HepG2 (cell line): ENCODE measurements around the gene DNAJC5. TPM values are rescaled to one million over a fixed set of nuclear protein-coding genes. Genes with fewer than 3 reads are reported as not detected.

Source experiments
- CEBPB ChIP-seq: IDR thresholded peaks from 2 replicates; pipeline ENCODE4 v1.6.1; 2011; ENCODE audit warnings: low read depth, low read length, improper control_type of control experiment, borderline replicate concordance
- HNRNPH1 ChIP-seq: fragments of 200-400 bp; formaldehyde crosslinking; optimal IDR thresholded peaks from 2 replicates; pipeline ENCODE3; 2017; ENCODE audit warnings: mild to moderate bottlenecking, low read depth, low read length
- HNRNPLL ChIP-seq: fragments of 200-400 bp; formaldehyde crosslinking; IDR thresholded peaks from 2 replicates; pipeline ENCODE4 v1.6.1; 2017; ENCODE audit warnings: mild to moderate bottlenecking, low read depth, low read length; ENCODE audit not compliant: poor library complexity, severe bottlenecking
- JDP2 ChIP-seq: sonication (generic); formaldehyde crosslinking; IDR thresholded peaks from 2 replicates; pipeline ENCODE4 v1.8.1; 2022; ENCODE audit warnings: missing genetic modification reagents, borderline replicate concordance
- MAFG ChIP-seq: sonication (generic); formaldehyde crosslinking; IDR thresholded peaks from 2 replicates; pipeline ENCODE4 v1.5.1; 2020; ENCODE audit warnings: mild to moderate bottlenecking, missing genetic modification reagents
- NFKB2 ChIP-seq: sonication (generic); formaldehyde crosslinking; IDR thresholded peaks from 2 replicates; pipeline ENCODE4 v1.4.0; 2020; ENCODE audit warnings: missing genetic modification reagents, borderline replicate concordance
- SKI ChIP-seq: fragments of 450-650 bp; IDR thresholded peaks from one replicate; pipeline ENCODE4 v1.6.1; 2018; ENCODE audit warnings: mild to moderate bottlenecking; ENCODE audit not compliant: partially characterized antibody
- SRSF4 ChIP-seq: fragments of 200-400 bp; formaldehyde crosslinking; IDR thresholded peaks from one replicate; pipeline ENCODE4 v1.6.1; 2018; ENCODE audit warnings: mild to moderate bottlenecking, low read depth, low read length, moderate library complexity; ENCODE audit not compliant: poor library complexity, severe bottlenecking
- ZBTB21 ChIP-seq: sonication (generic); formaldehyde crosslinking; IDR thresholded peaks from 2 replicates; pipeline ENCODE4 v1.4.0; 2020; ENCODE audit warnings: missing genetic modification reagents
- ZBTB8A ChIP-seq: sonication (generic); formaldehyde crosslinking; IDR thresholded peaks from 2 replicates; pipeline ENCODE4 v1.4.0; 2020; ENCODE audit warnings: mild to moderate bottlenecking, low read depth, missing genetic modification reagents, borderline replicate concordance
- ZMYM3 ChIP-seq: sonication (generic); formaldehyde crosslinking; IDR thresholded peaks from 2 replicates; pipeline ENCODE4 v1.5.1; 2020; ENCODE audit warnings: mild to moderate bottlenecking, missing genetic modification reagents
- ZNF251 ChIP-seq: sonication (generic); formaldehyde crosslinking; IDR thresholded peaks from 2 replicates; pipeline ENCODE4 v1.9.0; 2021; ENCODE audit warnings: mild to moderate bottlenecking, missing genetic modification reagents
- ZNF296 ChIP-seq: sonication (generic); formaldehyde crosslinking; conservative IDR thresholded peaks from 2 replicates; pipeline ENCODE4 v1.5.0; 2020; ENCODE audit warnings: mild to moderate bottlenecking, missing genetic modification reagents
- ZNF460 ChIP-seq: sonication (generic); formaldehyde crosslinking; IDR thresholded peaks from 2 replicates; pipeline ENCODE4 v1.5.1; 2020; ENCODE audit warnings: missing genetic modification reagents, mild to moderate bottlenecking, borderline replicate concordance
- ZNF781 ChIP-seq: sonication (generic); formaldehyde crosslinking; IDR thresholded peaks from 2 replicates; pipeline ENCODE4 v1.5.1; 2020; ENCODE audit warnings: borderline replicate concordance, mild to moderate bottlenecking, missing genetic modification reagents; ENCODE audit errors: not compliant biosample characterization
- ZNF792 ChIP-seq: IDR thresholded peaks from 2 replicates; pipeline ENCODE4 v1.6.1; 2016
- polyA plus RNA-seq, 8 experiments: library from polyadenylated mRNA; depleted of rRNA in 3 of 8; stranded (reverse) in 7 of 8; unstranded in 1 of 8; fragments of >200 nt; fragmentation: Illumina TruSeq in 4 of 8; extraction: Trizol in 4 of 8; gene quantifications; 2 replicates each; pipeline versions ENCODE4 v1.2.1 to v1.2.3, GENCODE V29; 2011 to 2016; ENCODE audit warnings: low read depth in 4 of 8, missing spikeins in 1 of 8, mixed read lengths in 1 of 8; ENCODE audit not compliant: insufficient read depth in 1 of 8
- total RNA-seq, 5 experiments: library from RNA; depleted of rRNA; stranded (reverse); fragments of >200 nt; fragmentation: Illumina TruSeq; extraction: Trizol; gene quantifications; 2 replicates each; pipeline ENCODE4 v1.2.3, GENCODE V29; 2016; ENCODE audit warnings: low read depth in 1 of 5
- TF ChIP-seq, protein P1 (sequence below): sonication (generic); formaldehyde crosslinking; IDR thresholded peaks from 2 replicates; pipeline ENCODE4 v1.8.0; 2022; ENCODE audit warnings: missing genetic modification reagents, mild to moderate bottlenecking, moderate library complexity, borderline replicate concordance
- TF ChIP-seq, protein P2 (sequence below): sonication (generic); formaldehyde crosslinking; IDR thresholded peaks from 2 replicates; pipeline ENCODE4 v1.8.1; 2023; ENCODE audit warnings: mild to moderate bottlenecking, missing genetic modification reagents, borderline replicate concordance
- TF ChIP-seq, protein P3 (sequence below): sonication (generic); formaldehyde crosslinking; IDR thresholded peaks from 2 replicates; pipeline ENCODE4 v1.5.0; 2020; ENCODE audit warnings: mild to moderate bottlenecking, missing genetic modification reagents
- TF ChIP-seq, protein P4 (sequence below): IDR thresholded peaks from 2 replicates; pipeline ENCODE4 v1.6.1; 2016; ENCODE audit warnings: low read depth
- TF ChIP-seq, protein P5 (sequence below): sonication (generic); formaldehyde crosslinking; IDR thresholded peaks from 2 replicates; pipeline ENCODE4 v1.8.1; 2022; ENCODE audit warnings: low read depth, mild to moderate bottlenecking, missing genetic modification reagents

Gene DNAJC5
- total and polyA plus RNA-seq, 2 of the 13 experiments (the other 11 are each of a cell fraction or from before 2014, with no cell fraction given): 42.8 to 64.5 TPM

DNA sequence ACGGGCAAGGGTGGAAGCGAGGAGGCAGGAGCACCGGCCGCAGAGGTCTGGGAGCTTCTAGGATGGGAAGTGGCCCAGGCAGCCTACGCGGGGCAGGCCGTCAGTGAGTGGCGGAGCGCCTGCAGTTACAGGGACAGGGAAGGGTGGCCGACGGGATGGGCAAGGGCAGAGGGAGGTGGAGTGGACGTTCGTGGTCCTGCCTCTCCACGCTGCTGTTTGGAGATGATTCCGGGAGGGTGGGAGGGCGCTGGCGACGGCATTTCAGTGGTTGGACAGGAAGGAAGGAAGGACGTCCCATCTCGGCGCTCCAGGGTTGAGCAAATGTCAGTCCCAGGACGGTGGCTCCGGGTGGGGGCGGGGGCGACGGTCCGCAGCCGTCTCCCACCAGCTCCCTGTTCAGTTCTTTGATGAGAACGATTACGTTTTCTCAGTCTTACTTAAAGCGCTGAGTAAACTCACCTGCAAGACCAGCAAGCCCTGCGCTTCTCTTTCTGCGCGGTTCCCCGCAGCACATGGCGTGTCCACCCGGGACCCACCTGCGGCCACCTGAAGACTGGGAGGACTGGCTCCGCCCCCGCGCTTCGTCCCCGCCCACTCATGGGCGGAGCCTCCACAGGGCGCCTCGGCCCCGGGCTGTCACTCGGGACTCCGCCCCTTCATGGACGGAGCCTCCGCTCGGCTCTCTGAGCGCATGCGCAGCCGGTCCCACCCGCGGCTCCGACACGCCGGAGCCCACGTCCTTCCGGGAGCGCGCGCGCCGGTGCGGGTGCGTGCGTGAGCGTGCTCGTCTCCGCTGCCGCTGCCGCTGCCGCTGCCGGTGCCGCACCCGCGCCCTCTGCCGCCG is at the start of gene DNAJC5 (continued):
- TF ChIP-seq CEBPB (no peak), MAFG (no peak), ZBTB8A (no peak), ZNF460 (CRISPR knock-in tag) (peak; percentile 86; the same call in 1 of the 2 replicates), ZNF792 (0 out of 2 replicates have a peak, but pooled peaks have one; percentile 62), SRSF4 (no peak), JDP2 (CRISPR knock-in tag) (no peak), ZBTB21 (CRISPR knock-in tag) (no peak), SKI (peak; percentile 92), ZMYM3 (CRISPR knock-in tag) (no peak; the same call in 1 of the 2 replicates), HNRNPH1 (no peak), NFKB2 (CRISPR knock-in tag) (peak; percentile 90; the same call in 1 of the 2 replicates), ZNF251 (no peak), HNRNPLL (peak; percentile 76), ZNF781 (CRISPR knock-in tag) (peak; percentile 56), ZNF296 (CRISPR knock-in tag) (peak; percentile 89)
- TF ChIP-seq, protein P1, sequence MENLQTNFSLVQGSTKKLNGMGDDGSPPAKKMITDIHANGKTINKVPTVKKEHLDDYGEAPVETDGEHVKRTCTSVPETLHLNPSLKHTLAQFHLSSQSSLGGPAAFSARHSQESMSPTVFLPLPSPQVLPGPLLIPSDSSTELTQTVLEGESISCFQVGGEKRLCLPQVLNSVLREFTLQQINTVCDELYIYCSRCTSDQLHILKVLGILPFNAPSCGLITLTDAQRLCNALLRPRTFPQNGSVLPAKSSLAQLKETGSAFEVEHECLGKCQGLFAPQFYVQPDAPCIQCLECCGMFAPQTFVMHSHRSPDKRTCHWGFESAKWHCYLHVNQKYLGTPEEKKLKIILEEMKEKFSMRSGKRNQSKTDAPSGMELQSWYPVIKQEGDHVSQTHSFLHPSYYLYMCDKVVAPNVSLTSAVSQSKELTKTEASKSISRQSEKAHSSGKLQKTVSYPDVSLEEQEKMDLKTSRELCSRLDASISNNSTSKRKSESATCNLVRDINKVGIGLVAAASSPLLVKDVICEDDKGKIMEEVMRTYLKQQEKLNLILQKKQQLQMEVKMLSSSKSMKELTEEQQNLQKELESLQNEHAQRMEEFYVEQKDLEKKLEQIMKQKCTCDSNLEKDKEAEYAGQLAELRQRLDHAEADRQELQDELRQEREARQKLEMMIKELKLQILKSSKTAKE: no peak
- TF ChIP-seq, protein P2, sequence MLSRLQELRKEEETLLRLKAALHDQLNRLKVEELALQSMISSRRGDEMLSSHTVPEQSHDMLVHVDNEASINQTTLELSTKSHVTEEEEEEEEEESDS: no peak
- TF ChIP-seq, protein P3, sequence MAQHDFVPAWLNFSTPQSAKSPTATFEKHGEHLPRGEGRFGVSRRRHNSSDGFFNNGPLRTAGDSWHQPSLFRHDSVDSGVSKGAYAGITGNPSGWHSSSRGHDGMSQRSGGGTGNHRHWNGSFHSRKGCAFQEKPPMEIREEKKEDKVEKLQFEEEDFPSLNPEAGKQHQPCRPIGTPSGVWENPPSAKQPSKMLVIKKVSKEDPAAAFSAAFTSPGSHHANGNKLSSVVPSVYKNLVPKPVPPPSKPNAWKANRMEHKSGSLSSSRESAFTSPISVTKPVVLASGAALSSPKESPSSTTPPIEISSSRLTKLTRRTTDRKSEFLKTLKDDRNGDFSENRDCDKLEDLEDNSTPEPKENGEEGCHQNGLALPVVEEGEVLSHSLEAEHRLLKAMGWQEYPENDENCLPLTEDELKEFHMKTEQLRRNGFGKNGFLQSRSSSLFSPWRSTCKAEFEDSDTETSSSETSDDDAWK (CRISPR knock-in tag): no peak
- TF ChIP-seq, protein P4, sequence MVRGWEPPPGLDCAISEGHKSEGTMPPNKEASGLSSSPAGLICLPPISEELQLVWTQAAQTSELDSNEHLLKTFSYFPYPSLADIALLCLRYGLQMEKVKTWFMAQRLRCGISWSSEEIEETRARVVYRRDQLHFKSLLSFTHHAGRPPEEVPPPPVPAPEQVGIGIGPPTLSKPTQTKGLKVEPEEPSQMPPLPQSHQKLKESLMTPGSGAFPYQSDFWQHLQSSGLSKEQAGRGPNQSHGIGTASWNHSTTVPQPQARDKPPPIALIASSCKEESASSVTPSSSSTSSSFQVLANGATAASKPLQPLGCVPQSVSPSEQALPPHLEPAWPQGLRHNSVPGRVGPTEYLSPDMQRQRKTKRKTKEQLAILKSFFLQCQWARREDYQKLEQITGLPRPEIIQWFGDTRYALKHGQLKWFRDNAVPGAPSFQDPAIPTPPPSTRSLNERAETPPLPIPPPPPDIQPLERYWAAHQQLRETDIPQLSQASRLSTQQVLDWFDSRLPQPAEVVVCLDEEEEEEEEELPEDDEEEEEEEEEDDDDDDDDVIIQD (CRISPR knock-in tag): no peak
- TF ChIP-seq, protein P5, sequence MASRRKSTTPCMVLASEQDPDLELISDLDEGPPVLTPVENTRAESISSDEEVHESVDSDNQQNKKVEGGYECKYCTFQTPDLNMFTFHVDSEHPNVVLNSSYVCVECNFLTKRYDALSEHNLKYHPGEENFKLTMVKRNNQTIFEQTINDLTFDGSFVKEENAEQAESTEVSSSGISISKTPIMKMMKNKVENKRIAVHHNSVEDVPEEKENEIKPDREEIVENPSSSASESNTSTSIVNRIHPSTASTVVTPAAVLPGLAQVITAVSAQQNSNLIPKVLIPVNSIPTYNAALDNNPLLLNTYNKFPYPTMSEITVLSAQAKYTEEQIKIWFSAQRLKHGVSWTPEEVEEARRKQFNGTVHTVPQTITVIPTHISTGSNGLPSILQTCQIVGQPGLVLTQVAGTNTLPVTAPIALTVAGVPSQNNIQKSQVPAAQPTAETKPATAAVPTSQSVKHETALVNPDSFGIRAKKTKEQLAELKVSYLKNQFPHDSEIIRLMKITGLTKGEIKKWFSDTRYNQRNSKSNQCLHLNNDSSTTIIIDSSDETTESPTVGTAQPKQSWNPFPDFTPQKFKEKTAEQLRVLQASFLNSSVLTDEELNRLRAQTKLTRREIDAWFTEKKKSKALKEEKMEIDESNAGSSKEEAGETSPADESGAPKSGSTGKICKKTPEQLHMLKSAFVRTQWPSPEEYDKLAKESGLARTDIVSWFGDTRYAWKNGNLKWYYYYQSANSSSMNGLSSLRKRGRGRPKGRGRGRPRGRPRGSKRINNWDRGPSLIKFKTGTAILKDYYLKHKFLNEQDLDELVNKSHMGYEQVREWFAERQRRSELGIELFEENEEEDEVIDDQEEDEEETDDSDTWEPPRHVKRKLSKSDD (CRISPR knock-in tag): peak; percentile 80
